BE2C (cell line): ENCODE data around the gene ELAVL1.

Experiments used
- DNase-seq: peaks from one replicate; pipeline ENCODE4 v3.0.0-alpha.2; 2020
- H3K27me3 ChIP-seq: fragments of 250-450 bp; sonication (Bioruptor Pico); 2 replicates; pipeline ENCODE4 v1.5.1; 2020; ENCODE audit warnings: mild to moderate bottlenecking
- H3K36me3 ChIP-seq: fragments of 250-450 bp; sonication (Bioruptor Pico); 2 replicates; pipeline ENCODE4 v1.5.1; 2020; ENCODE audit warnings: mild to moderate bottlenecking
- H3K4me1 ChIP-seq: fragments of 250-450 bp; sonication (Bioruptor Pico); 2 replicates; pipeline ENCODE4 v1.5.1; 2020
- H3K4me3 ChIP-seq: 2 replicates; pipeline ENCODE4 v1.5.1; 2011; ENCODE audit warnings: low read depth, low read length
- H3K9me3 ChIP-seq: fragments of 250-450 bp; sonication (Bioruptor Pico); 2 replicates; pipeline ENCODE4 v1.5.1; 2020
- TF ChIP-seq, protein P1 (sequence below): IDR thresholded peaks from 2 replicates; pipeline ENCODE4 v1.5.1; 2012; ENCODE audit warnings: mild to moderate bottlenecking, low read depth, low read length

The ELAVL1 gene

DNA sequence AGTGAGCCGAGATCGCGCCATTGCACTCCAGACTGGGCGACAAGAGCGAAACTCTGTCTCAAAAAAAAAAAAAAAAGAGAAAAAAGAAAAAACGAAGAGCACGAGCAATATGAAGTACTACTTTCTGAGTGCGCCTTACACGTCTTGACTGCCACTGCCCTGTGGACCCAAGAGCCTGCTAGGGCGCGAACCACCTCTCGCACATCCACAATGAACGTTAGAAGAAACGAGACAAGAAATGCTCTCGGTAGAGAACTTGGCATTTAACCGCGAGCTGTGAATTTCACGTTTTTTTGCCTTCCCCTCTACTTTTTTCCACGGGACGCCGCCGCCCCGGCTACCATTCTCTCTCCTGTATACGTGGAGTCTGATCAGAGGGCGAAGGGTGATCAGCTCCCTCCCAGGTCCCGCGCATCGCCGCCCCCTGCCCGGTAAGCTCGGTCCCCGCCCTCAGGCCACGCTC, 62.4 kb downstream of the ELAVL1 start:
- DNase-seq: no peak
- Histone ChIP-seq H3K36me3 (peaks cover 30% of the 10 kb centered on the region), H3K4me3 (peak overlapping the region; percentile 90), H3K27me3 (no peaks in the 10 kb centered on the region), H3K4me1 (no peaks in the 10 kb centered on the region), H3K9me3 (no peaks in the 10 kb centered on the region)
- TF ChIP-seq, protein P1, sequence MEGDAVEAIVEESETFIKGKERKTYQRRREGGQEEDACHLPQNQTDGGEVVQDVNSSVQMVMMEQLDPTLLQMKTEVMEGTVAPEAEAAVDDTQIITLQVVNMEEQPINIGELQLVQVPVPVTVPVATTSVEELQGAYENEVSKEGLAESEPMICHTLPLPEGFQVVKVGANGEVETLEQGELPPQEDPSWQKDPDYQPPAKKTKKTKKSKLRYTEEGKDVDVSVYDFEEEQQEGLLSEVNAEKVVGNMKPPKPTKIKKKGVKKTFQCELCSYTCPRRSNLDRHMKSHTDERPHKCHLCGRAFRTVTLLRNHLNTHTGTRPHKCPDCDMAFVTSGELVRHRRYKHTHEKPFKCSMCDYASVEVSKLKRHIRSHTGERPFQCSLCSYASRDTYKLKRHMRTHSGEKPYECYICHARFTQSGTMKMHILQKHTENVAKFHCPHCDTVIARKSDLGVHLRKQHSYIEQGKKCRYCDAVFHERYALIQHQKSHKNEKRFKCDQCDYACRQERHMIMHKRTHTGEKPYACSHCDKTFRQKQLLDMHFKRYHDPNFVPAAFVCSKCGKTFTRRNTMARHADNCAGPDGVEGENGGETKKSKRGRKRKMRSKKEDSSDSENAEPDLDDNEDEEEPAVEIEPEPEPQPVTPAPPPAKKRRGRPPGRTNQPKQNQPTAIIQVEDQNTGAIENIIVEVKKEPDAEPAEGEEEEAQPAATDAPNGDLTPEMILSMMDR: no peak

DNA sequence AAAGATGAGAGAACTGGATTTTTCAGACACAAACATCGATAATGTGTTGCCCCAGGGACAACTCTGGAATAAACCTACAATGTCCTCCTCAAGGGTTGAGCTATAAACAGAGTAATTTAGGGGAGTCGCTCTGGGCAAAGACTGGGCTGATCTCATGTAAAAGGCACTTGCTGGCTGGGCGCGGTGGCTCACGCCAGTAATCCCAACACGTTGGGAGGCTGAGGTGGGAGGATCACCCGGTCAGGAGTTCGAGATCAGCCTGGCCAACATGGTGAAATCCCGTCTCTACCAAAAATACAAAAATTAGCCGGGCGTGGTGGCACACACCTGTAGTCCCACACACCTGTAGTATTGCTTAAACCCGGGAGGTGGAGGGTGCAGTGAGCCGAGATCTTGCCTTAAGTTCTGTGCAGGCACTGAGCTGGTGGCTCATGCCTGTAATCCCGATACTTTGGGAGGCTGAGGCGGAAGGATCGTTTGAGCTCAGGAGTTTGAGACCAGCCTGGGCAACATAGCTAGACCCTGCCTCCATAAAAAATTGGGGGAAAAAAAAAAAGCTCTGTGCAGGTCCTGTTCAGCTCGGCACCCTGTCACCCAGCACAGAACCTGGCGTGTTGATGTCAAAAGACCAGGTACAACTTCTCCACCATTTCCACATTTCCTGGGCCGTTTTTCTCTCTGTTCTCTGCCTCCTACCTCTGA, 63.4 kb downstream of the ELAVL1 start:
- Histone ChIP-seq H3K36me3 (peaks cover 40% of the 10 kb centered on the region), H3K4me1 (no peaks in the 10 kb centered on the region), H3K4me3 (peak overlapping the region; percentile 90), H3K9me3 (no peaks in the 10 kb centered on the region), H3K27me3 (no peaks in the 10 kb centered on the region)
- DNase-seq: no peak
- TF ChIP-seq, protein P1: no peak

DNA sequence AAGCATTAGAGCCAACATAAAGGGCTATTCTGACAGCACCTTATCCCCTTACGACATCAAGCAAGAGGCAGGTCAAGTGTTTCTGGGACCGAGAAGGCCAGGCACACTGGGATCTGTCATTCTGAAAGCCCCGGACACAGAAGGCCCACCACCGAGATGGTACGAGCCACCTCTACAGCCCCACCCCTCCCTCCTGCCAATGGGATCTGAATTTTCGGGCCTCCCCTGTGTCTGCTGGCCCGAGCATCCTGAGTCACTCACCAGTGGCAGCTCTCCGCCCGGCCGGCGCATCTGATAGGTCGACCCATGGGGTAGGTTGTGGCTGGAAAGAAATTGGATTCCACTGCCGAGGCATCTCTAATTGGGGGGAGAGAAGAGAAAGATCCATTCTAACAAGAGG, 64.6 kb downstream of the ELAVL1 start:
- Histone ChIP-seq H3K4me3 (no peak overlapping the region), H3K9me3 (no peaks in the 10 kb centered on the region), H3K27me3 (no peaks in the 10 kb centered on the region), H3K4me1 (no peaks in the 10 kb centered on the region), H3K36me3 (peaks cover 52% of the 10 kb centered on the region)
- DNase-seq: no peak
- TF ChIP-seq, protein P1: no peak

DNA sequence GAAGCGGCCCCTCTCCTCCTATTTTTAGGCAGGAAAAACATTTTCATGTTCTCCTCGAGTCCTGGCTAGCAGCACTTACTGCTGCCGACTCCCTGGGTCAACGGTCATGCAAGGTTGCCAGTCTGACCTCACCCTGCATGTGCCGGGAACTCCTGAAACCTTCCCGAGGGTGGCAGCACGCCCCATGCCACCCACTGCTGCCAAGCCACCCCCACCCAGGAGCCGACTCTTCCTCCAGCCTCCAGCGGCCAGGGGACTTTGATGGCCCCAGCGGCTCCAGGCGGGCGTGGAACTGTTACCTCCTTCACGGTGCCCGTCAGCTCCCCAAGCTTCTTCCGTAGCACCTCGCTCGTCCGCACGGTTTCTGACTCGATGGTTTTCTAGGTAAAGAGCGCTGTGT, 70.7 kb downstream of the ELAVL1 start:
- Histone ChIP-seq H3K27me3 (no peaks in the 10 kb centered on the region), H3K4me1 (no peaks in the 10 kb centered on the region), H3K36me3 (peaks cover 86% of the 10 kb centered on the region), H3K9me3 (no peaks in the 10 kb centered on the region), H3K4me3 (no peak overlapping the region)
- DNase-seq: no peak
- TF ChIP-seq, protein P1: no peak

DNA sequence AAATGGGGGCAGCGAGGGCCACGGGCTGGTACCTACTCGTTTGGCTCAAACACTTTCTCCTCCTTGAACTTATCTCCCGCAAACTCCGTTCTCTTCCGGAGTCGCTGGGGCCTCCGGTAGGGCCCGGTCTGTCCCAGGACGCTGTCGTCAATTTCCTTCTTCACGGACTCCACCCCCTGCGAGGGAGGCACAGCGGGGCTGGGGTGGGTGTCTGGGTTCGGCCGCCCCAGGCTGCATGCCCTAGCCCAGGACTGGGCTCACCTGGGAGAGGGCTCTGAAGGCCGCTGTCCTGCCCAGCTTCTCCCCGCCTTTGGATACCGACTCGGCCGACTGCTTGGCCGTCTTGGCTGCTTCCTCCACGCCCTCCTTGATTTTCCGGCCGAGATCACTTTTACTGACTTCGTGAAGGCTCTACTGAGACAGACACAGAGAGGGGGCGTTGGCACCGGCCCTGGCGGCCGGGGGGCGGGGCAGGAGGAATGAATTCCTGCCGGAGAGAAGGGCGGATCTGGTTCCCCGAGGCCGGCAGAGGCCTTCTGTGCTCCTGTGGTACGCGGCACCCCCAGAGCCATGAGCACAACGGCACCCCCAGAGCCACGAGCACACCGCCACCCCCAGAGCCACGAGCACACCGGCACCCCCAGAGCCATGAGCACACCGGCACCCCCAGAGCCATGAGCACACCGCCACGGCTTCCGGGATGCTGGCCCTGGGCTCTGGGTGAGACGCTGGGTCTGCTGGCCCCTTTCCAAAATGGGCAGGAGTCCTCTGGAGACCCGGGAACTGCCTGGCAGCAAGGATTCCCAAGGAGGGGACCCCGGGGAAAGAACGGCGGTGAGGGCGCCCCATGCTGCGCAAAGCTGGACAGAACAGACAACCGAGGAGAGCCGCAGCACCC, 71.4 kb downstream of the ELAVL1 start:
- TF ChIP-seq, protein P1: no peak
- Histone ChIP-seq H3K4me1 (peaks cover 4% of the 10 kb centered on the region), H3K4me3 (no peak overlapping the region), H3K27me3 (no peaks in the 10 kb centered on the region), H3K9me3 (no peaks in the 10 kb centered on the region), H3K36me3 (peaks cover 84% of the 10 kb centered on the region)
- no peak for DNase-seq

DNA sequence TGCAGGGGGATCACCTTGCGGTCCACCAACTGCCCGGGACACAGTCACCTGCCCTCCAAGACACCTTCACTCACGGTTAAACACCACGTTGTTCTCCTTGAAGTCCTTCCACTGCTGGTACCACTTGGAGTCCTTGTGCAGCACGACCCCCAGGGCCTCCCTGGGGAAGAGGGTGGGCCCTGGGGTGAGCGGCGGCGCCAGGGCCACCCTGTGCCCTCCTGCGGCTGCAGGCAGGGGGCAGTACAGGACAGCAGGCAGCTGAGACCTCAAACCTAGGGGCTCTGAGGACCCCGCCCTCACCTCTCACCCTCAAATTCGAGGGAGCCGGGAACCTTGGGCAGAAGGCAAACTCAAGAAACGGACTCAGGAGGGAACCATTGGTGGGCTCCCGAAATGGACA, 72.0 kb downstream of the ELAVL1 start:
- Histone ChIP-seq H3K9me3 (no peaks in the 10 kb centered on the region), H3K4me1 (peaks cover 7% of the 10 kb centered on the region), H3K36me3 (peaks cover 77% of the 10 kb centered on the region), H3K27me3 (no peaks in the 10 kb centered on the region), H3K4me3 (no peak overlapping the region)
- no peak for DNase-seq
- TF ChIP-seq, protein P1: peak; percentile 53
